Posterior cingulate gyrus (tissue), 11 donors: ENCODE data around the gene EYA2.

Source experiments
- DNase-seq, 10 donors: peaks; one replicate each; pipeline versions ENCODE4 v3.0.0 to v3.0.0-alpha.2; 2020 to 2021; ENCODE audit warnings: mixed read lengths in 3 of 10
- intact Hi-C: fragments of 100-400 bp; cut with DNase I; formaldehyde crosslinking; loops from one replicate; pipeline ENCODE4 v1.15.1; 2023

EYA2 gene

DNA sequence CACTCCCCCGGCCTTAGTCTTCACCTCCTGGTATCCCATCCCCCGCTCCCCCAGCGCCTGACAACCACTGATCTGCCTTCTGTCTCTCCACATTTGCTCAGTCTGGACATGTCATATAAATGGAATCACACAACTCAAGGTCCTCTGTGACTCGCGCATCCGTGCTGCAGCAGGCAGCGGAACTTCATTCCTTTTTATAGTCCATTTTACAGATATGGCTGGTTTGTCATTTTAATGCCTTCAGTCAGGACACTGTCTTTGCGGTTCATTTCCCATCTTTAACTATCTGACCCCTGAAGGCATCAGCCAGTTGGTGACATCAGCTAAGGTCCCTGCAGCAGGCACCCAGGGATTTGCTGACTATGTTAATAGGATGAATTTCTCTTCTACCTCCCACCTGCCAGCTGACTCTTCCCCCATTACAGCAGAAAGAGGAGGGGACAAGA is 336.2 kb downstream of the EYA2 start:
- intact Hi-C loops, result no loop called here
- peak in 1 of 10 donors; percentile 52 for DNase-seq

DNA sequence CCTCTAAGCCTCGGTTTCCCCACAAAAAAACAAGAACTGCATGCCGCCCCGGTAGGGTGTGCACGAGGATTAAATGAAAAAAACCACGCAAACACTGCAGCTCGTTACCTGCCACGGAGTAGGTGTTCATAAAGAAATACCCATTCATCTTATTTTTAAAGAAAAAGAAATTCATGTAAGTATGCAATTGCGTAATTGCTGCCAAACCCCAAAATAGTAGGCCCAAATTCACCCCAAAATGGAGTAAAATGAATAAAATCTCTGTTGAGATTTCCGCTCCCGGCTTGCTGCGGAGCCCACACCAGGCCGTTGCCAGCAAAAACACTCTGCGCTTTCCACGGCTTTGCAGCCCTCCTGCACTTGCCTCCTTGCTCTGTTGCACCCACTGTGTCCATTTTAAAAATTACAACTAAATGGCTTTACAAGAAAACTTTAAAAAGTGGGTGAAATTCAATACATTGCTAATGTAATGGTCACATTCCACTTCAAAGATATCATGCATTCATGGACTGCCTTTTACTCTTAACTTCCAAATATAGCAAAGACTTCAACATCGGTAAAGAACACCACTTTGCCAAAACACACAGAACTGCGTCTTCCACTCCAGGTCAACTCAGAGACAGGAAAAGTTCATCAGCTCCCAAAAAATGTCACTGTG is 336.9 kb downstream of the EYA2 start:
- DNase-seq, result peak in 1 of 10 donors; percentile 58
- intact Hi-C loops, result no loop called here

DNA sequence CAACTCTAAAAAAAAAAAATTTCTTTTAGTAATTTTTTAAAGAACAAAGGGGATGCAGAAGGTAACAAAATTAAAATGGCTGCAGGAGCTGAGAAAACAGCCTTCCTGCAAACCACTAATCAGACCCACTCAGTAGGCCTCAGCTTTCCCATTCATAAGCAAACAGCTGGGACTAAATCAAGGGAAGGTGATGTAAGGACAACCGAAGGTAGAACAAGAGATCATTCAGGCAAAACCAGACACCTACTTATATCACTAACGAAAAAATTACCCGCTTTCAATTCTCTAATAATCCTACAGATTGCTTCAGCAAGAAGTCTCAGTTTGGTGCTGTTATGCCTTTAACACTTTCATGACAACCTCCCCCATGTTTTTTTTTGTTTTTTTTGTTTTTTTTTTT is 337.9 kb downstream of the EYA2 start:
- intact Hi-C loops, result no loop called here
- DNase-seq, result no peak

GRCh38 chr20:47233333-47234188 is 338.9 kb downstream of the EYA2 start:
- peak in 1 of 10 donors; percentile 19 for DNase-seq
- intact Hi-C loops, result no loop called here

GRCh38 chr20:47235111-47235510 is 340.5 kb downstream of the EYA2 start:
- DNase-seq, result peak in 1 of 10 donors; percentile 40
- intact Hi-C loops, result no loop called here

GRCh38 chr20:47235853-47236638 is 341.4 kb downstream of the EYA2 start:
- DNase-seq, result peak in 1 of 10 donors; percentile 77
- intact Hi-C loops, result no loop called here

- intact Hi-C loops, result no loop called here
- no peak for DNase-seq
Observed at GRCh38 chr20:47236639-47236900, 341.9 kb downstream of the EYA2 start.

GRCh38 chr20:47237715-47238114 is 343.1 kb downstream of the EYA2 start:
- intact Hi-C loops, result no loop called here
- peak in 7 of 10 donors; percentile 44 to 93 (median 58) for DNase-seq
